HG03159 (cell line): ENCODE measurements around the gene GATAD2A.

Source experiments
- ATAC-seq: cut with Tn5 transposase; IDR thresholded peaks from one replicate; pipeline ENCODE4 v1.9.1; 2021; ENCODE audit warnings: mild to moderate bottlenecking, moderate library complexity; ENCODE audit not compliant: unreplicated experiment

Gene GATAD2A

DNA sequence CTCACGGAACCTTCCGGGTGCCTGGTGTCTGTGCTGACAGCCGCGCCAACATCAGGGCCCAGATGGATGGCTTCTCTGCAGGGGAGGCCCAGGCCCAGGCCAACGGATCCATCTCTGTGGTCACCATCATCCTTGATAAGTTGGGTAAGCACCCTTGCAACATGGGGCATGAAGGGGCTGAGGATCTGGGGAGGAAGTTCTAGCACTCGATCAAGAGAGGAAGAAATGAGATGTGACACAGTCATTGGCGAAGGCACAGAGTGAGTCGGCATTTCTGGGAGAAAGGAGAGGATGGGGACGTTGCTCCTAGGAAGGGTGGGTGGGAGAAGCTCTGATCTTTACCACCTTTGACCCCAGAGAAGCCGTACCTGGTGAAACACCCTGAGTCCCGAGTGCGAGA lies 137.0 kb downstream of the GATAD2A start:
- ATAC-seq = no peak

- ATAC-seq = no peak
These were observed 137.6 kb downstream of the GATAD2A start for GRCh38 chr19:19543101-19543500.

DNA sequence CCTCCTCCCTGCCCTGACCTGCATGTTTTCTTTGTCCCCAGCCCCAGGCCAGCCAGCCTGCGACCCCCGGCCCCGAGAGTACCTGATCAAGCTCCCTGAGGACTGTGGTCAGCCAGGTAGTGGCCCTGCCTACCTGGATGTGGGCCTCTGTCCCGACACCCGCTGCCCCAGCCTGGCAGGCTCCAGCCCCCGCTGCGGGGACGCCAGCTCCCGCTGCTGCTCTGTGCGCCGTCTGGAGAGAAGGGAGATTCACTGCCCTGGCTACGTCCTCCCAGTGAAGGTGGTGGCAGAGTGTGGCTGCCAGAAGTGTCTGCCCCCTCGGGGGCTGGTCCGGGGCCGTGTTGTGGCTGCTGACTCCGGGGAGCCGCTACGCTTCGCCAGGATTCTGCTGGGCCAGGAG lies 138.2 kb downstream of the GATAD2A start:
- ATAC-seq = no peak

- no peak for ATAC-seq
These were observed 138.9 kb downstream of the GATAD2A start for GRCh38 chr19:19544257-19544953.

- no peak for ATAC-seq
These were observed 139.6 kb downstream of the GATAD2A start for GRCh38 chr19:19544954-19545591.

- ATAC-seq = no peak
These were observed 140.2 kb downstream of the GATAD2A start for GRCh38 chr19:19545707-19546106.

GRCh38 chr19:19546751-19547162 lies 141.3 kb downstream of the GATAD2A start:
- no peak for ATAC-seq

- no peak for ATAC-seq
These were observed 142.3 kb downstream of the GATAD2A start for GRCh38 chr19:19547674-19548336.

DNA sequence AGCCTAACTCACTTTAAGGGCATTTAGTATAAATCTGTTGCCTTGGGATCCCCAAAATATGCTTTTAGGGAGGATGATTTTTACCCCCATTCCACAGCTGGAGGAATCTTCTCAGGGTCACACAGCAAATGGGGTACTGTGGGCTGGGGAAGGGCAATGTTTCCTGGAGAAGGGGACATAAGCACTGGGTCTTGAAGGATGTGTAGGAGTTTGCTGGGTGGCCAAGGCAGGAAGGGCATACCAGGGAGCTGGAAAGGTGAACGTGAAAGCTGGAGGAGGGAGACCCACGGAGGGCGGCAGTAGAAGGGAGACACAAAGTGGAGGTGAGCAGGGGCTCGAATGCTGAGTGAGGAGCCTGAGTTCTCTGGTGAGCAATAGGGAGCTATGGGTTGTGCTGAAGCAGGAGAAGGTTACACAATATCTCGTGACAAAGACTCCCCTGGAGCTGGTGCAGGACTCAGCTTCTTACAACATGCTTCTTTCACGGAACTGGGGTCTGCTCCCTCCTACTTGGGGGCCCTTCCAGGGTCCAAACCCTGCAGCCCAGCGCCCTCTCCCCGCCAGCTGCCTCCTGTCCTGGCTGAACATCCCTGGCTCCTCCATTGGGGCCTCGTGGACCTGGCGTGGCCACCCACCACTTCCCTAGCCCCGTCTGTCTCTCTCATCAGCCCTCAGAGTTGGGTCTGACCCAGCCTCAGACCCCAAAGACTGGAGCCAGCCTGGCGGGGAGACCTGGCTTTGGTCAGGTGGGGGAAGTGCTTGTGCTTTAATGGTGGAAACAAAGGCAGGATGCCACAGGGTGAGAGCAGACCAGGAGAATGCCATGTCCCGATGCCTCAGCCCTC lies 143.7 kb downstream of the GATAD2A start:
- ATAC-seq = no peak

GRCh38 chr19:19549804-19550464 lies 144.5 kb downstream of the GATAD2A start:
- no peak for ATAC-seq

DNA sequence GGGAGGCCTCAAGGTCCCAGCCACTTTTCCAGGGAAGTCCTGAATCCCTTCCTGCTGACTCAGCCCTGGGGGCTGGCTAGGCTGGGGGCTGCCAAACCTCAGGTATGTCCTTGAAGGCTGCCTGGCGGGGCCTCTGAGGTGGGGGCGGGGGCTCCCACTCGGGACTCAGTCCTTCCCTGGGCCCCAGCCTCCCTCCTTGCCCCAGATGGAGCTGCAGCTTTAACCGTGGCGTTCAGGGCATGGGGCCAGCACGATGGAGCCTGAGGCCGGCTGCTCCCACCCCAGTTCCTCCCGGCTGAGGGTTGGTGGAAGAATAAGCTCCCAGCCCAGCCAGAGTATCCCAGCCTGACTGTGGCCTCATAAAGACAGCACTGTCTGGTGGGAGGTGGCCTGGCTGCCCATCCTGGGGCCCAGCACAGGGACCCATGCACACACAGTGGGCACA lies 145.0 kb downstream of the GATAD2A start:
- ATAC-seq = no peak

GRCh38 chr19:19550972-19551852 lies 145.7 kb downstream of the GATAD2A start:
- no peak for ATAC-seq

- no peak for ATAC-seq
These were observed 146.3 kb downstream of the GATAD2A start for GRCh38 chr19:19551853-19552192.

DNA sequence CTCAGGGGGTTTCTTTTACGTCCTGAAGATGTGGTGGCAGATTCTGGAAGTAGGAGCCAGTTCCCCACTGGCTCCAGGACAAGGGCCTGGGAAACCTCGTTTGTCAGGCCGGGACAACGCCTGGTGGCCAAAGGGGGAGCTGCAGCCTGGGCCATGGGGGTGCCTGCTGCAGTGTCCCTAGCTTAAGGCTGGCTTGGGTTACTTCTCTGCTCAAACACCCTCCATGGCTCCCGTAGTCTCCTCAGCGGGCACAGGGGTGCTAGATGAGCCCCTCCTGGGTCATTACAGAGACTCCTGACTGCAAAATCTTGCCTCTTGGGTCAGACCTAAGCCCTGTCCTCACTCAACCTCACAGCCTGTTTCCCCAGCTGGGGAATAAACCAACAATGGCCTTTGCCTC lies 147.3 kb downstream of the GATAD2A start:
- no peak for ATAC-seq

DNA sequence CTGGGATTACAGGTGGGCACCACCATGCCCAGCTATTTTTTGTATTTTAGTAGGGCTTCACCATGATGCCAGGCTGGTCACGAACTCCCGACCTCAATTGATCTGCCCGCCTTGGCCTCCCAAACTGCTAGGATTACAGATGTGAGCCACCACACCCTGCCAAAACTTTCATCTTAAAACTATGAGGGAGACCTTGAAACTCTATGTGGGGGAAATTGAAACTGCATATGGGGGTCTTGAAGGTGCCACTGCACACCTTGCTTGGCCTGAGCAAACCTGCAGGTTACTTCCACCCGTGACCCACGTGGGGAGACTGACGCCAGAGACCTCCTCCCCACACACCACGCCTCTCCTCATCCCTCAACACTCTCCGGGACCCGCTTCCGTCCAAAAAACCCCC lies 148.2 kb downstream of the GATAD2A start:
- no peak for ATAC-seq

- ATAC-seq = no peak
These were observed 148.9 kb downstream of the GATAD2A start for GRCh38 chr19:19554074-19555023.

DNA sequence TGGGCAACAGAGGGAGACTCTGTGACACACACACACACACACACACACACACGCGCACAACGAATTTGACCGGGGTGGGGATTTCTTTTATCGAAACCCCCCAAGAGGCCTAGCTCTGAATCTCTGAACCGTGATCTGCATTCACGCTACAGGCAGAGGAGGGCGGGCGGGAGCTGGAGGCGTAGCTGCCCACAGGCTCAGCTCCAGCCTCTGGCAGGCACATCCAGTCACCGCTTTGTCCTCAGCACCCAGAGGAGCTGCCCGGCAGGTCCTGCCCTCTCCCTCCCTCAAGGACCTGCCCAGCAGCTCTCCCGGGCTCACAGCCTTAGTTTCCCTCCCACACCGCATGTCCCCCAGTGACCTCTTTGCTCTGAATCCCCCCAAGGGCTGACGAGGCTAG lies 152.6 kb downstream of the GATAD2A start:
- ATAC-seq = no peak
